Measurements from ENCODE around the gene PDGFRA. TPM values are rescaled to one million over a fixed set of nuclear protein-coding genes. Genes with fewer than 3 reads are reported as not detected.

PDGFRA gene
- total RNA-seq, 1 donor from 2014 or later = 91.5 TPM

- Histone ChIP-seq H3K27ac (no peak overlapping the region), H3K4me1 (peaks cover 27% of the 10 kb centered on the region), H3K27me3 (peaks cover 70% of the 10 kb centered on the region), H3K36me3 (no peaks in the 10 kb centered on the region), H3K9me3 (no peaks in the 10 kb centered on the region), H3K4me3 (no peak overlapping the region)
- DNase-seq (no peak), ATAC-seq (no peak)
- TF ChIP-seq CTCF (IDR thresholded peaks at IDR 0.05) = no peak
- intact Hi-C loops (cut with DNase I) = no loop called here
These were observed 4.0 kb upstream of the PDGFRA start for GRCh38 chr4:54224996-54225597.

DNA sequence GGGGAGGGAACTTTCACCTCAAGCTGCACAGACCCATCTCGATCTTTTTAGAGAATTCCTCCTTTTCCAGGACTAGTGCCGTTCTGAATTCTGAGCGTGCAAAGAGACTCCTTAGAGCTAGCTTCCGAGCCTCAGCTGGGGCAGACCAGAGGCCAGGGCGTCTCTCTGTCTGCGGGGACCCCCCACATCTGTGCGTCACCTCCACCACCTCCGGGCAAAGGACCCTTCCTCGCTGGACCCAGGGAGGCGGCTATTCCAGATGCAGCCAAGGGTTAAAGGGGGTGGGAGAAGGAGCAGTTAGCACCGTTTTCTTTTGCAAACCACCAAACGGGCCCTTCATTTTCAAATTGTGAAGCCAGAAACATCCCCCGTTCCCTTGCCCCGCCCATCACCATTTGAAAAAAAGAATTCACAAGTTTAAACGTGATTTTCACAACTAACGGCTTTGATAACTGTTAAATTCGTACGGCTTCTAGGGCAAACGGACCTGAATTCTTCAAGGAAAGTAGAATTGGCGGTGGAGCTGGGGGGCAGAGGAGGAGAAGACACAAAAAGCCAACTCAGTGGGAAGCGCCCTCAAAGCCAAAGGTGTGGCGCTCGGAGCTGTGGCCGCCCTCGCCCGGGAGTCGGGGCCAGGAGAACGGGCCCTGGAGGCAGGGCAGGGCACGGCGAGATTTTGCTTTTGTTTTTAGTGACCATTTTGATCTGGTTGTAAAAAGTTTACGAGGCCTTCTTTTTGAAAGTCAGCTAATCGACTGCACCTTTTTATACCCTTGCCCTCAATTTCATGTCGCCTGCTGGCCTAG is 3.3 kb upstream of the PDGFRA start:
- Histone ChIP-seq H3K9me3 (no peaks in the 10 kb centered on the region), H3K4me1 (peaks cover 27% of the 10 kb centered on the region), H3K36me3 (no peaks in the 10 kb centered on the region), H3K4me3 (peak overlapping the region; percentile 49), H3K27me3 (peaks cover 77% of the 10 kb centered on the region), H3K27ac (peak overlapping the region; percentile 68)
- no peak for ATAC-seq
- TF ChIP-seq CTCF (IDR thresholded peaks at IDR 0.05) = no peak
- intact Hi-C loops (cut with DNase I) = no loop called here
- no peak for DNase-seq

GRCh38 chr4:54226404-54227255 is 2.5 kb upstream of the PDGFRA start:
- no peaks in the 10 kb centered on the region for H3K36me3 ChIP-seq
- peaks cover 29% of the 10 kb centered on the region for H3K4me1 ChIP-seq
- peak overlapping the region; percentile 49 for H3K4me3 ChIP-seq
- intact Hi-C loops (cut with DNase I) = no loop called here
- H3K27ac ChIP-seq = peak overlapping the region; percentile 68
- H3K9me3 ChIP-seq = no peaks in the 10 kb centered on the region
- peak; percentile 74 for DNase-seq
- TF ChIP-seq CTCF (IDR thresholded peaks at IDR 0.05) = no peak
- peaks cover 85% of the 10 kb centered on the region for H3K27me3 ChIP-seq
- ATAC-seq = peak; percentile 64

GRCh38 chr4:54227256-54228055 is 1.6 kb upstream of the PDGFRA start:
- peak overlapping the region; percentile 49 for H3K4me3 ChIP-seq
- intact Hi-C loops (cut with DNase I) = no loop called here
- peak; percentile 19 for ATAC-seq
- peaks cover 87% of the 10 kb centered on the region for H3K27me3 ChIP-seq
- H3K27ac ChIP-seq = peak overlapping the region; percentile 70
- H3K4me1 ChIP-seq = peaks cover 37% of the 10 kb centered on the region
- TF ChIP-seq CTCF (IDR thresholded peaks at IDR 0.05) = no peak
- DNase-seq = no peak
- no peaks in the 10 kb centered on the region for H3K36me3 ChIP-seq
- H3K9me3 ChIP-seq = no peaks in the 10 kb centered on the region

- Histone ChIP-seq H3K27me3 (peaks cover 86% of the 10 kb centered on the region), H3K9me3 (no peaks in the 10 kb centered on the region), H3K4me3 (peak overlapping the region; percentile 49), H3K36me3 (no peaks in the 10 kb centered on the region), H3K27ac (peak overlapping the region; percentile 75), H3K4me1 (peaks cover 37% of the 10 kb centered on the region)
- peak; percentile 58 for TF ChIP-seq CTCF (IDR thresholded peaks at IDR 0.05)
- ATAC-seq (peak; percentile 63), DNase-seq (peak; percentile 80)
- intact Hi-C loops (cut with DNase I) = no loop called here
These were observed 1.0 kb upstream of the PDGFRA start for GRCh38 chr4:54228056-54228527.
